GM12801 (cell line): Measurements from ENCODE around the gene MDFIC.

ENCODE experiments used
- TF ChIP-seq, protein P1 (sequence below): IDR thresholded peaks from one replicate; pipeline ENCODE4 v1.5.1; 2011; ENCODE audit warnings: control low read depth; ENCODE audit not compliant: insufficient read length; ENCODE audit errors: extremely low read depth

Gene MDFIC

DNA sequence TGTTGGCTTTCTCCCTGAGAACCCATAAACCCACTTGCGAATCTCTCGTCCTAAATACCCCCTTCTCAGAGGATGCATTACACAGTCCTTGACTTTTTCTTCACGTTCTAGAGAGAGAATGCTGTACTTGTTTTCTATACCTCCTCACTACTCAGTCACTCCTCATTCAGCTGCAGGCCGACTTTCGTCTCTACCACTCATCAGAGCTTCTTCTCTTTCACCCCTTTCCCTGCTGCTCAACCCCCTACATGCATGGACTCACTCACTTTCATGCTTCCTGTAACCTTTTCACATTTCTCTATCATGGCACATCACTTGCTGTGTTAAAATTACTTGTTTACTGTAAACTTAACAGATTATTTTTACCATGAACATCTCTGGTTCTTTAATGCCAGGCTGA lies 19.8 kb downstream of the MDFIC start:
- TF ChIP-seq, protein P1, sequence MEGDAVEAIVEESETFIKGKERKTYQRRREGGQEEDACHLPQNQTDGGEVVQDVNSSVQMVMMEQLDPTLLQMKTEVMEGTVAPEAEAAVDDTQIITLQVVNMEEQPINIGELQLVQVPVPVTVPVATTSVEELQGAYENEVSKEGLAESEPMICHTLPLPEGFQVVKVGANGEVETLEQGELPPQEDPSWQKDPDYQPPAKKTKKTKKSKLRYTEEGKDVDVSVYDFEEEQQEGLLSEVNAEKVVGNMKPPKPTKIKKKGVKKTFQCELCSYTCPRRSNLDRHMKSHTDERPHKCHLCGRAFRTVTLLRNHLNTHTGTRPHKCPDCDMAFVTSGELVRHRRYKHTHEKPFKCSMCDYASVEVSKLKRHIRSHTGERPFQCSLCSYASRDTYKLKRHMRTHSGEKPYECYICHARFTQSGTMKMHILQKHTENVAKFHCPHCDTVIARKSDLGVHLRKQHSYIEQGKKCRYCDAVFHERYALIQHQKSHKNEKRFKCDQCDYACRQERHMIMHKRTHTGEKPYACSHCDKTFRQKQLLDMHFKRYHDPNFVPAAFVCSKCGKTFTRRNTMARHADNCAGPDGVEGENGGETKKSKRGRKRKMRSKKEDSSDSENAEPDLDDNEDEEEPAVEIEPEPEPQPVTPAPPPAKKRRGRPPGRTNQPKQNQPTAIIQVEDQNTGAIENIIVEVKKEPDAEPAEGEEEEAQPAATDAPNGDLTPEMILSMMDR, result no peak

DNA sequence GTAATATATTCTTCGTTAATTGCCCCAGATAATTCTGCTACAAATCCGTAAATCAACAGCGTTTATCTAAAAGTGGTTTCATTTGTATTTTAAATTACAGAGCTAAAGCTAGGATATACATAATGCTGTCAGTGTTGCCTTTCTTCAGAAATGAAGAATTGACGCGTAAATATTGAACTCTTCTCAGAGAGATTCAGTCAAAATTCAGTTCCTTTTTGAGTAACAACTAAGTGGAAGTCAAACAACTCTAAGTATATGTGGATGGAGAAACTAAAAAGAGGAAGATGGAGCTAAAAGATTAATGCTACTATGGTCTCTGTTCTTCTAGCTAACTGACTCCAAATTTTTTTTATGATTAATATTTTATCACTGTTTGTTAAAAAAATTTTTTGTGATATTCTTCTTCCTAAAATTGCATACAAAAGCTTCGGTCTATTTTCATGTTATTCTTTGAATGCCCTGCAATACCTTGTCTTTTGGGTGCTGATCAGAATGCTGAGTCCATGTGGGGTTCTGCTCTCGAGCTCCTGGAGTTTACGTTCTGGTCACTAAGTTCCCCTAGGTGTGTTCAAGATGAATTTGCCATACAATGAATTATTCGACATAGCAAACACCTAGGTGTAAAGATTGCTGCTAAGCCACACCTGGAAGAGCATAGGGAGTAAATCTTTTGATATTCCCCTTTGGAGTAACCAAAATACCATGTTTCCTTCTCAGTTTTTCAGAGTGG lies 20.7 kb downstream of the MDFIC start:
- TF ChIP-seq, protein P1, result no peak

DNA sequence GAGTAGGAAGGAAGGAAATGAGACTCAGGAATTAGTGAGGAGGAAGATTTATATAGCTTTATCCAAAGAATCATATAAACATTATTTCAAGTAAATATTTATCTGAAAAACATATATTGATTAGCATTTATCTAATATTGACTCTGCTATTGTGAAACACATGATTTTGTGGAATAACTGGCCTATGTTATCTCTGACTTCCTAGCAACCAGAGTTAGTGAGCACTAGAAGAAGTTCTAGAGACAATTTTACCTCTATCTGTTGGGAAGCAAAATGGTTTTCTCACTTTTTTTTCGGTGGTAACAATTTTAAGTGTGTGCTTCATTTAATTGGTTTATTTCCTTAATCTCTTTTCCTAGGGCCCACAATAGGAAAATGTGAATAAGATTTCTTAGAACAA lies 21.6 kb downstream of the MDFIC start:
- TF ChIP-seq, protein P1, result no peak

DNA sequence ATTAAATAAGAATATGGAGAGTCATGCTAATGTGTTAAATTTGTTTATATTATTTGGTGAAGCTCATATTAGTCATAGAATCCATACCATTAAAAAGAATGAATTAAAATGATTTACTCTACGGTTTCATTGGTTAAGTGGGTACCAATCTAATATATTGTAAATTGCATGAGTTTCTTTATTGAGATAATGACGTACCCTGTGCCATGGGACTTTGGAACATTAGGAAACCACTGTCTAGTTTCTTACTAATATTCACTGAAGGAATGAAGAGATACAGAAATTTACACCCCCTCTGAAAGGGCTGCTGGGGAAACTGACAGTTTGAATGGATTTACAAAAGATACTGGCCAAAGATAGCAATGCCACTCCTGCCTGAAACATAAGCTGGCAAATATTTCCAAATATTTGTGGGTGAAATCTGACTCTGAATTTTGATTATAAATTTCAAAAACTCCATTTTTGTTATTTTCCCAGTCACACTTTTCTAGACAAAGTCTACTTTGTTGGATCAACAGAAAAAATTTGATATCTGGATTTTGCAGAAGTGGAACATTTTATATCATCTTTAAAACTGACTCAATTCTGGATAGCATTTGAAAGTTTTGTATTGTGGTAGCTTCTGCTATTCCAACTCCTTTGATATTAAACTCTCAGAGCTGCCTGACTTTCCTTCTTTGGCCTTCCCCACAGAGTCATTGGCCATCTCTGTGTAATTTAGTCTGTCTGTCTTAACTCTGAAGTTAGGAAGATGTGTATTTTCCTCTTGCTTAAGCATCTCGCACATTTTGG lies 22.3 kb downstream of the MDFIC start:
- TF ChIP-seq, protein P1, result no peak

DNA sequence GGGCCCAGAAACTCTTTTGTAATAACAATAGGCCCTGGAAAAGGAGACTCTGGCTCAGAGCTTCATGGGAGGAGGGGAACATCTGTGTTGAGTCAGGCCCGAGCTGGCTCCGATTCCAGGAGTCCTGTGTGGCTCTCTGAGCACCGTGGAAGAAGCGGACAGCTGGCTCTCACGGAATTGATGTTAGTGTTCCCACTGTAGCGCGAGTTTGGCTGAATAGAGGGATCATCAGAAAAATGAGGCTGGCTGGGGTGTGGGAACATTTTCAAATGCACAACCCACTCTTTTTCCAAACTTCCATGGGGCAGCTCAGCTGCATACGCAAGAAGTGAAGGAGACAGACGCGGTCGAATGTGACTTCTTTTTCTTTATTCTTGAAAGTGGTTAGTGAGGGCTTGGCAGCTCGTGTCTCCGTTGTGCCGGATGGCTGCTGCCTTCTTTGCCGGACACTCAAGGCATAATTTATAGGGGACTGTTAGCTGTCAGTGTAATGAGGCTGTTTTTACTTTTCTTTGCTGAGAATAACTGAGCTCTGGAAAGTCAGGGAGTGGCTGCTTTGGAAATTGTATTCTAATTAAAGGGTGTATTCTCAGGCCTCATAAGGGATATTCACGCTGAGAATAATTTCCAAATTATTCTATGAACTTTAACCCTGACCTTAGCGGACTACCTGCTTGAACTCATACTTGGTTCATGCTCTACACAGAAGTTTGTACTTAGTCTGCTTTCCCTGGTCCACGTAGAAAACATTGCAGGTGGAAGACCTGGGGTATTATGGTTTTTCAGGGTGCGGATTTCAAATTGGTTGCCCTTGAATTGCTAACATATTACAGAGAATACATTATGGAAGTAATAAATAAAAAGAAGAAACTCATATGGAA lies 23.1 kb downstream of the MDFIC start:
- TF ChIP-seq, protein P1, result no peak

DNA sequence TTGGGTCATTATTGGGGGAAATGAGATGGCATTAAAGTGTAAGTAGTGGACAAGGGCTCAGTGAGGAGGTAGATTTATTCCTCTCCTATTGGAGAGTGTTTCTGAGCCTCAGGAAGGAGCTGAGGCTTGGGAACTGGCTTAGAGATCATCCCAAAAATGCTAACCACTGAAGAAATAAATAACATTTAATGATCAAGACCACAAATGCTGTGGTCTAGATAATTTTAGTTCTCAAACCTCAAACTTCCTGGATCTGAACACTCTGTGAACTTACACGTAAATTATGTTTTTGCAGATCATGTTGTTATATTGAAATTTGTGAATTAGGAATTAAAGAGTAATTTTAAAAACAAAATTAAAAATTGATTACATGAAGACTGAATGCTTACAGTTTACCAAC lies 27.3 kb downstream of the MDFIC start:
- TF ChIP-seq, protein P1, result no peak

DNA sequence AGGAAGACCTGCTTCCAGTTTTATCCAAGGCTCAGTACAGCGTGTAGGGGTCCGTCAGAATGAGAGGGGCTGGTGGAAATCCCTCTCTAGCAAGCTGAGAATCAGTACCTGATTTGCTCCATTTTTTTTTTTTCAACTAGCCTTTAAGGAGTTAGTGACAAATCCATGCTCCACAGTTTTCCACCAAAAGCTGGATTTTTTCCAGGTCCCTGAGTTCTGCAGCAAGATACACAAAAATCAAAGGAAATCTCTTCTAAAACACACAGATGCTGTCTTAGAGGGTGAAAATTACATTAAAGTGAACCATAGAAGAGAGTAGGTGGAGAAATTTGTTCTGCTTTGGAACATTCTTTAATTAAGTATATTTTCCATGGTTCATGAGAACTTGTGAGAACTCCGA lies 30.4 kb downstream of the MDFIC start:
- TF ChIP-seq, protein P1, result no peak
